SIG-M5 (cell line): ENCODE data around the gene RXFP3.
"Not testable (repeated sequence)": the region's sequence is repeated elsewhere in the genome, so short reads cannot be mapped to it uniquely, and the experiment has no call there.

Source experiments
- DNase-seq: peaks from one replicate; lab custom pipeline; 2025; lab: John Stamatoyannopoulos, UW

RXFP3 gene

DNA sequence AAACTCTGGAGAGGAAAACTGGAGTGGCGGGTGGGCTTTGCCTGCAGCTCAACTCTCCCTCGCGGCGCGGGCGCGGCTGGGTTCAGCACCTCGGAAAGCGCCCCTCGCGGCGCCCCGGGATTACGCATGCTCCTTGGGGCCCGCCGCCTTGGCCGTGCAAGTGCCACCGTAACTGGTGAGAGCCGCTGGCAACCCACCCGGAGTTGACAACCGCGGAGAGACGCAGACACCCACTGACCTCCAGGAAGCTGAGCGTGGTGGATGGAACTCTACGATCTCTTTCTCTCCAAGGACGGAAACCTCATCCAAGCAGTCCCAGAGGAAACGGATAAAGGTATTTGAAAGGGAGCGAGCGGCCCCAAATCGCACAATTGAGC is 194 bp upstream of the RXFP3 start:
- DNase-seq: no peak

DNA sequence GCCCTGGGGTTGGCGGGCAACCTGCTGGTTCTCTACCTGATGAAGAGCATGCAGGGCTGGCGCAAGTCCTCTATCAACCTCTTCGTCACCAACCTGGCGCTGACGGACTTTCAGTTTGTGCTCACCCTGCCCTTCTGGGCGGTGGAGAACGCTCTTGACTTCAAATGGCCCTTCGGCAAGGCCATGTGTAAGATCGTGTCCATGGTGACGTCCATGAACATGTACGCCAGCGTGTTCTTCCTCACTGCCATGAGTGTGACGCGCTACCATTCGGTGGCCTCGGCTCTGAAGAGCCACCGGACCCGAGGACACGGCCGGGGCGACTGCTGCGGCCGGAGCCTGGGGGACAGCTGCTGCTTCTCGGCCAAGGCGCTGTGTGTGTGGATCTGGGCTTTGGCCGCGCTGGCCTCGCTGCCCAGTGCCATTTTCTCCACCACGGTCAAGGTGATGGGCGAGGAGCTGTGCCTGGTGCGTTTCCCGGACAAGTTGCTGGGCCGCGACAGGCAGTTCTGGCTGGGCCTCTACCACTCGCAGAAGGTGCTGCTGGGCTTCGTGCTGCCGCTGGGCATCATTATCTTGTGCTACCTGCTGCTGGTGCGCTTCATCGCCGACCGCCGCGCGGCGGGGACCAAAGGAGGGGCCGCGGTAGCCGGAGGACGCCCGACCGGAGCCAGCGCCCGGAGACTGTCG is 976 bp downstream of the RXFP3 start:
- no peak for DNase-seq

DNA sequence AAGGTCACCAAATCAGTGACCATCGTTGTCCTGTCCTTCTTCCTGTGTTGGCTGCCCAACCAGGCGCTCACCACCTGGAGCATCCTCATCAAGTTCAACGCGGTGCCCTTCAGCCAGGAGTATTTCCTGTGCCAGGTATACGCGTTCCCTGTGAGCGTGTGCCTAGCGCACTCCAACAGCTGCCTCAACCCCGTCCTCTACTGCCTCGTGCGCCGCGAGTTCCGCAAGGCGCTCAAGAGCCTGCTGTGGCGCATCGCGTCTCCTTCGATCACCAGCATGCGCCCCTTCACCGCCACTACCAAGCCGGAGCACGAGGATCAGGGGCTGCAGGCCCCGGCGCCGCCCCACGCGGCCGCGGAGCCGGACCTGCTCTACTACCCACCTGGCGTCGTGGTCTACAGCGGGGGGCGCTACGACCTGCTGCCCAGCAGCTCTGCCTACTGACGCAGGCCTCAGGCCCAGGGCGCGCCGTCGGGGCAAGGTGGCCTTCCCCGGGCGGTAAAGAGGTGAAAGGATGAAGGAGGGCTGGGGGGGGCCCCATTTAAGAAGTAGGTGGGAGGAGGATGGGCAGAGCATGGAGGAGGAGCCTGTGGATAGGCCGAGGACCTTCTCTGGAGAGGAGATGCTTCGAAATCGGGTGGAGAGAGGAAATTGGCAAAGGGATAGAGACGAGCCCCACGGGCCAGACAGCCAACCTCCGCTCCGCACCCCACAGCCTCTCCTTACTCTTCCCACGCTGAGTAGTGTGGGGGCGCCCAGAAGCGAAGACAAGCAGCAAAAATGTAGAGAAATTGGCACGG is 1.7 kb downstream of the RXFP3 start:
- no peak for DNase-seq

DNA sequence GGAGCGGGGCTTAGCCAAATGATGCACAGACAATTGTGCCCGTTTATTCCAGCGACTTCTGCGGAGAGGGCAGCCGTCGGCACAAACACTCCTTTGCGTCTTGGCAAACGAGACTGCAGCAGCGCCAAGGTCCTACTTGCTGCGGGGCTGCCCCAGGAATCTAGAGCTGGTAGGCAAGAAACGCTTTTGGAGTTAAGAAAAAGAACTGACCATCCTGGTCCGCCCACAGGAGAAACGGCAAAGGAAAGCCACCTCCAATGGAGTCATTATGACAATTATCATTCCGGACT is 2.3 kb downstream of the RXFP3 start:
- DNase-seq: no peak

DNA sequence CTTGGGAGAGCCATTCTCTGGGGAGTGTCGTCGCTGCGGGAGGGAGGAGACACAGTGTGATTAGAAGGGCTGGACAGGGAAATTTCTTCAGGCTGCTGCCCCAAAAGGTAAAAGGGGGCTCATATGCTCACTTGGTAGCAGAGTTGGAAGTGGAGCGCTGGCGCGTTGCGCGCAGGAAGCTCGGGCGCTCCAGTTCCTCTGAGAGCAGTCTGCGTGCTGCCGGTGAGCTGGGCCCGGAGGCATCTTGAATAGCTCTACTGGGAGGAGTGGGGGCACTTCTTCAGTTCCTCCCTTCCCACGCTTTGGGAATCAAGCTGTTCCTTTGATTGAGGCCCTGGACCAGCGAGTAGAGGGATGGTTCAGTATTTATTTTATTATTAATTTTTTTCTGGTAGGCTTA is 2.7 kb downstream of the RXFP3 start:
- DNase-seq: no peak

DNA sequence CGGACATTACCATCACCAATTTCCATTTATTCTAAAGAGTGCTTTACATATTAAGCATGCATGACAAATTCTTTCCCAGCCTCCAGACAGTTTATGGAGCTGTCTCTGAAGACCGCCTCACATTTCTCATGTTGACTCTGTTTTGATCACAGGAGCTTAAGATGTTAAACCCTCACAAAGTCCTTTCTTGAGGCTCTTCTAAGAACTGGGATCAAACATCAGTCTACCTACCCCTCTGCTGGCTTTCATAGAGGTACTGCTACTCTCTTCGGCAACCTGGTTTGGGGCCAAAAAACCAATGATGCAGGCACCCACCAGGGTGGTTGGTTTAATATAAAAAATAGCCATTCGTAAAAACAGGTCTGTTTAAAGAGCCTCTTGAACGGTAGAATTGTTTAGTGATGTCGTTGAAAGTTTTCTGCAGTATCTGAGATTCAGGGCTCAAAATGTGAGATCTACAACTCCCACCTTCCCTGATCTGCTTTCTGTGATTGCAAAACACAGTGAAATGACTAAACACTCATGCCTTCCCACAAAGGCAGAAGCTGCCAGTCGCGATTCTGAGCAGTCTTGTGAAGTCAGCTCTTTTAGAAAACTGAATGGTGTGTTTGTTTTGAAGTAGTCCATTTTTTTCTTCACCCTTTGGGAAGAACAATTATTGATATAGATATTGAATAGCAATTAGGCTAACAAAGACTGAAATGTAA is 3.5 kb downstream of the RXFP3 start:
- DNase-seq: no peak

DNA sequence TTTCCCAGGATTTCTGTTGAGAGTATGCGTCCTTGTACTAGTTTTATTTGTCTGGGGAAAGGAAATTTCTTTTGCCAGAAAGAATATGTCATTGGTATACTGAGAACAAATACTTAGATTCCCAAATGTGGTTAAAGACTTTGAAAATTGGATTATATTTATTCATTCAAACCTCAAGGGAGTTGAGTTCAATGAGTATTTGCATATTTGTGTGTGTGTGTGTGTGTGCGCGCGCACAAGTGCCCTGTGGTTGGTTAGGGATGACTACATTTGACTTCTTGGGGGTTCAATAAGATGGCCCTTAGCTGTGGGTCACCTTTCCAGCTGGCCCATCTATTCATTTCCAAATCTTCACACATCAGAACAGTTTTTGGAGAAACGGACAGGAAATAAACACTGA is 4.9 kb downstream of the RXFP3 start:
- DNase-seq: no peak

DNA sequence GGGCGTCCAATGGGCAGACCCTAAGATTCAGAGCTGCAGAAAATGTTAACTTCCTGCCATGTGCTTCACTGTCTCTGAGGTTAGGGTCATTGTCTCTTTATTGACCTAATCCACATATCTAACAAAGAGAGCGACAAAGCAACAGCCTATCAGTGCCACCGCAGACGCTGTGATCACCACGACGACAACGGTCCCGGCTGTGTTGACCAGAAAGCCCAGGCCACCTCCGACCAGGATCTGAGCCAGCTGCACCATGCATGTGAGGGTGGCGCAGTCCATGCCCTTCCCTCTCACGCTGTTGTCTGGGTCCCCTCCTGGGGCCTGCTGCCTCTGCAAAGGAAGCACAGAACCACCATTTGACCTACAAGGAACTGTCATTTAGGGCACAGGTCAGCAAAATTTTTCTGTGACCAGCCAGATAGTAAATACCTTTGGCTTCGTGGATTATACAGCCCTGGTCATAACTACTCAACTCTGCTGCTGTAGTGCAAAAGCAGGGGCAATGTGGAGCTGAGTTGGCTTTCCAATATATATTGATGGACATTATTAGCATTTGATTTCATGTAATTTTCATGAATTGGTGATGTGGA is 8.5 kb downstream of the RXFP3 start:
- DNase-seq: no peak

DNA sequence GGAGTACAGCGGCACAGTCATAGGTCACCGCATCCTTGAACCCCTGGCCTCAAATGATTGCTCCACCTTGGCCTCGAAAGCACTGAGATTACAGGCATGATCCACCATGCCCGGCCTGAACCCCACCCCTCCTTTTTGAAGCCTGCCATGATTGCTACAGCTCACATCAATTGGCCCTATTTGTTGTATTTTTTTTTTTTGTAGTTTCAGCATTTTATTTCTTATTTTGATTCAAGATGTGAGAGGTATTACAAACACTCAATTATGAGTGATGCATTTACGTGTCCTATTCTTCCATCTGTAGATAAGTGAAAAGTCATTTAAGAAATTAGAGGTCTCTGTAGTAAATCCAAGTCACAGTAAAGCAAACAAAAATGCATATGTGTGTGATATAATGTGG is 16.0 kb downstream of the RXFP3 start:
- DNase-seq: not testable (repeated sequence)

DNA sequence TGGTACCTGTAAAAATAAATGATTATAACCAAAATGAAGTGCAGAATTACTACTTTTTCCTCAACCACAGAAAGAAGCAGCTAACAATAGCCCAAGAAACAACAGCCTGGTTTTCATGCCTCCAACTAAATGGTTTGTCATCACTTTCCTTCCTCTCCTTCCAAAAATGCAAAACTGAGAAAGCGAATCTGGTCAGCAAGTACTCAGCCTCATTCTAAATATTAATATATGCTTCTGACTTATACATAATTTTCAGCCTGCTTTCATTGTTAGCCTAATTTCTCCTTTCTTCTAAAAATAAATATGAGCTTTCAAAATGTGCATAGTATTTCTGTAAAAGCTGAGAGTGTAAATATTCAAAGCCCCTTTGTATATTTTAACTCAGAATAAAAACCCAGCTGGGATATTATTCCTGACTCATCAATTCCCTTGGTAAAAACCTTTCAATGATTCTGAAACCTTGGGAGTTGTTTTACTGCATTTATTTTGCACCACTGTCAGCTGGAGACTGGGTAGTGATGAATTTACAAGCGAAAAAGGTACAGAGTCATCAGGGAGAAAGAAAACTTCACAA is 21.5 kb downstream of the RXFP3 start:
- DNase-seq: no peak

DNA sequence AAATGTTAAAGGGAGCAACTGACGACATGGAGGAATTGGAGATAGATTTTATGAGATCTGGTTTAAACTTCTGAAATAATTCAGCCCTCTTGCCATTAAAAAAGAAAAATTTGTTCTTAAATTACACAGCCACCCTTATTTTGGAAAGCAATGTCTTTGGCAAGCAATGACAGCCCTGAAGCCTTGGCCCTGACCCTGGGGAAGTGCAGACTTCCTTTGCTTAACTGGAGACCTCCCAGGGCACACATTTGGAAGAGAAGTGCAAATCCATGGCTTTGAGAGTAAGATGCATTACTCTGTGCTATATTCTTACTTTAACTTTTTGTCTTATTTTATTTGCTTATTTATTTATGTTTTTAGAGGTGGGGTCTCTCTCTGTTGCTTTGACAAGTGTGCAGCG is 22.0 kb downstream of the RXFP3 start:
- DNase-seq: no peak

DNA sequence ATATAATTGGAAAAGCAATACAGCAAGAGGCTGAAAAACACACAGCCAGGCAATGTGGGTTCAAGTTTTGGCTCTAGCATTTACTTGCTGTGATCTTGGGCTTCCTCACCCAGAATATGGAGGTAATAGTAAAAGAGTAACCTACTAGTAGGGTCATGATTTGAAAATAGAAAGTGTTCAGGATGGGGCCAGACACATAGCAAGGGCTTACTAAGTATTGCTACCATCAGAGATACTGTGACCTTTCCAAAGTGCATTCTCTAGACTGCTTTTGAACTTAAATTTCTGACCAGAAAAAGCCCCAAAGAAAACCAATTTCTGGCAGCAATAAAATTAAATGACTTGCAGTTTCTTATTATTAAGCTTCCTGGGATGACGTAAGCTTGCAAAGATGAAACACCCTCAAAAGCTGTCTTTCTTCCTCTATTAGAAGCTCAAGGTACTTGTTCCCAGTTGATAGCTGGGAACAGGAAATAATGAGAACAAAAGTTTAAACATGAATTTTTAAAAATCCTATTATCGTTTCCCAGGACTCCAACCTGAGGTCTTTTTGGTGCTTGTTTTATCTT is 28.0 kb downstream of the RXFP3 start:
- no peak for DNase-seq

DNA sequence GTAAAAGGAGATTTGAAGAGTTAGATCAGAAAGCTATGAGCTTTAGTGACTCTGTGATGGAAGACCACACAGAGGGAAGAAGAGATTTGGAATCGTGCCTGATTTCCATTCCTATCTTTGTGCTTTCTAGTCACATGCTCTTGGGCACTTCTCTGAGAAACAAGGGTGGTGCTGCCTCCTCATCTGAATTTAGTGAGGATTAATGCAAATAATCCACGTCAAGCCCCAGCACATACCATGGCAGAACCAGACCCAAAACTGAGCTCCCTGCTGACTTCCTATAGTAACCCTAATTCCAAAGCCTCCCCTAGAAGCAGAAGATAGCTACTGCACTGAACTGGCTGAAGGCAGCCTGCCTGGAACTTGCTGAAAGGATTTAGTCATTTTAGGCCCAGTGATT is 30.6 kb downstream of the RXFP3 start:
- no peak for DNase-seq

DNA sequence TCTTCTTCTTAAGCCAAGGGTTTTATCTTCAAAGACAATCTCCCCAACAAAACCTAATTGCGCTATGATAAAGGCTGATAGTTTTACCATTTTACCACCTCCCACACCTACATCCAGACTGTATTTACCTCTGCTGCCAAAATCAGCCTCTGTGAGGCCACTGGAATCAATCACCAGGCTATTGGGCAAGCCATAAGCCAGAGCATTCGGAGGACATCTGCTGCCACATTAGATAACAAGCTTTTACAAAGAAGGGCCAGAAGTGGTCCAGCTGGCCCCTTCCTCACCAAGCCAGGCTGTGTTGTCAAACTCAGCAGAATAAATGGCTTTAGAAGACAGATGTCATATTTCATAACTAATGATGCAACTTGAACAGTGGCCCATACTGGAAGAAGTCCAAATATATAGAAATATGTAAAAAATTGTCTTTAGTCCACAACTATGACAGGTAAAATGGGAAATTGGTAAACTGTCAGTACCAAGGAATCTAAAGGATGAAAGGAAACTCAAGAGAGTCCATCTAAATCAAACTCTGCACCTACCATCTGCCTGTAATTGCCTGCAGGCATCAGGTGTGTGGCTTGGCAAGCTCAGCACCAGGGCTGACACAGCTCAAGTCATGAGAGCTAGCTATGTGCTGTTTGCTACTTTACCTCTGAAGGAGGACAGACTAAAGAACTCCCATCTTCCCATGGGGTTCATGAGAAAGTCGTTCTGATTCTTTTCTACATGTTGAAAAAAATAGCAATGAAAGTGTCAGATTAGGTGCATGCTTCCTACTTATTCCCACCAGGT is 32.2 kb downstream of the RXFP3 start:
- no peak for DNase-seq

DNA sequence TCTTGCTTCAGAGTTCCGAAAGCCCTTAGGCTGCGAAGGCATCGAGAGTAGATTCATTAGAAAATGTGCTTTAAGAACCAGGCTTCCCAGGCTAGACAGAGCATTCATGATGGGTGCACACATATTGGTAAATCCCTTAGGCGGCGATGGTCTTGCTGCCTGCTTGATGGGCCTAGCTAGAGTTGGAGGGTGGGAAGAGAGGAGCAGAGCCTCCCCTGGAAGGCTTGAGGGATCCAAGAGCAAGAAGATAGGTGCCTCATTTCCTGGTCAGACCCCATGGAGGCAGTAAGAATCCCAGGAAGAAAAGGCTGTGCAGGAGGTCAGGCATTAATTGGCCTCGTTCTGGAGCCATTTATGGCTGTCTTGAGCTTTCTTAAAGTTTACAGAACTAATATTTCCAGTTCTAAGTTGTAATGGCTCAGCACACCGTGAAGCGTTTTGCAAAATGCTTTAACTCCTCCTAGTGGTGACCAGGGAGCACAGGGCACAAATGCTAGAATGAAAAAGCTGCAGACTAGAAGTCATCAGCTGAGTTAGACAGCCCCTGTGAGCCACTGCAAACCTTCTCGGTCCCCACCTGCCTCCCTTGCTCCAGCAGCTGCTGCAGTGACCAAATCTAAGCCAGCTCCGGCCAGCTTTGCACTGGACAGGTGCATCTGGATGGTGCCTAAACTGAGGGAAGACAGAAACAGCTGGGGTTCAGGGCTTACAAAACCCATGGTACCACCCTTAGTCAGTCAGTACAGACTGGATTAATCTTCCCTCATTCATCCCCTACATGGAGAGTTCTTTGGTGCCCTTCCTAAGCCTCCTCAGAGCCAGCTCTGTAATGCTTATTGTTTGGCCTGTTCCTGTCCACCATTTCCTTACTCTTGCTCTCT is 33.6 kb downstream of the RXFP3 start:
- no peak for DNase-seq

DNA sequence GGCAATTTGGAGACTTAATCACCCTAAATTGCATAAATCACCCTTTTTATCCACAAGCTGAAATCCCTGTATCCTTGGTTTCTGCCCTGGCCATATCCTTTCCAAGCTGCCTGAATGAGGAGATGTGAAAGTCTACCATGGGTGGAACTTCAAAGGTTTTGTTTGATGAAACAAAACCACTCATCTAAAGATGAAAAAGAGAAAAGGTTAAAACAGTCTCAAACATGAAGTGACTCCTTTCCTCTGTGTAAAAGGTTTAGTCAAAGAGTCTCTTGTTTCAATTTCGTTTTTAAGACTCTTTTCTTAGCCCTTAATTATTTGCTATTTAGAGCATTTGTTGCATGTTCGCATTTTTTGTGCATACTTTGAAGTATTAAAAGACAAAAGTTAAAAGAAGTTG is 37.1 kb downstream of the RXFP3 start:
- DNase-seq: no peak

DNA sequence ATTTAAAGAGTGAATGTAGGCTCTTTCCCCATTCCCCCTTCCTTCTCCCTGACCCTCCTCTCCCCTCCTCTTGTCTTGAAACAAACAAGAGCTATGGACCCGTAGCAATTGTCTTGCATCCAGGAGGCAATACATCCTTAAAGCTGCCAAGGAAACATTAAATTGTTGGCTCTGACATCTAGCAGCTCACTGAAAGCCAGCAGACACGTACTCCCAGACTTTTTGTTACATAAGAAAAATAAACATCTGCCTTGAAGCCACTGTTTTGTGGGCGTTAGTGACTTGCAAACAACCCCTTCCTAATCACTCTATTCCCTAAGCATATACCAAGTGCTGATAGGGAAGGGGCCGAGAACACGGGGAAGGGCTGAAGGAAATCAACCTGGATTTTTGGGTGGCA is 39.7 kb downstream of the RXFP3 start:
- DNase-seq: no peak

DNA sequence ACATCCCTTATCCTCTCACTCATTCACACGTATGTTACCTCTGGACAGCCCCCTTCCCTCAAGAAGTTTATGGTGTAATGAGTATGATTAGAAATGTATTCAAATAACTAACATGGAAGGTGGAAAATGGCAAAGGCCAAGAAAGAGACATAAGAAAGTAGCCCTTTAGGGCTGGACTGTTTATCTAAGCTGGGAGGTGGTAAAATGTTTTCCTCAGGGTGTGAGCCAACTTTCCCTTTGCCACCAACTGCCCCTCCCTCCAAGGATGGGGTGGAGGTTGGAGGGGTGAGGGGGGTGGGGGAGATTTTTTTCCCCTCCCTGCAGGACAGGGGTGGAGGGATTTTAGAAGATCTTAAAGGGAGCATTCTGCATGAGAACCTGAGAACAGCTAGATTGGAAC is 40.1 kb downstream of the RXFP3 start:
- no peak for DNase-seq

DNA sequence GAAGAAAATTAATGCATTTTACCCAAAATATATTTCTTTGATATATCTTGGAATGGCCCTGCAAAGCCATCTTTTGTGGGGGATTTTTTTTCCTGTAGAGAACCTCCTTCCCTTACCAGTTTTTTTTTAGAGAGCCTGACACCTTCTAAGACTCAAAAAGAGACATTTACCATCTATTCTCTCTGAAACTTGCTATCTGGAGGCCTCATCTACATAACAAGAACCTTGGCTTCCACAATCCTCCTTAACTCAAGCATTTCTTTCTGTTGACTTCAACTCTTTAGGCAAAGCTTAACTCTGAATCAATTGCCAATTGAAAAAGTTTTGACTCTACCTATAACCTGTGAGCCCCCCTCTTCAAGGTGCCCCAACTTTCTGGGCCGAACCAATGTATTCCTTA is 42.1 kb downstream of the RXFP3 start:
- no peak for DNase-seq

DNA sequence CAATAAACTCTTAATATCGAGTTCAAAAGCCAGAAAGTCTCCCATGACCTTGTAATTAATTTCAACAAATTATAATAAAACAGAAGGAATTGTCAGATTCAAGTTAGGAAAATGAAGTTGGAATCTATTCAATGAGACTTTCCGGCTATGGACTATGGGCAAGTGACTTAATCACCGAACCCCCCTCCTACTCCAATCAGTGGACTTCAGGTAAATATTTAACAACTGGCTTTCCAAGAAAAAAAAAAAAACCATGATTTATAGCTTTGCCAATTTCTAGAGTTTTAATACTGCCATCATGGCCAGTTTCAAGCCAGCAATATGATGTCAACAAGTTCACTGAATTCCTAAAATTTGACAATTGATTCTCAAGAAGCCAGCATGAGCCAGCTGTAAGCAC is 43.8 kb downstream of the RXFP3 start:
- DNase-seq: no peak
